Fibroblast of lung (primary cell): ENCODE measurements around the gene SYT17.

ENCODE experiments used
- CTCF ChIP-seq, 2 donors: IDR thresholded peaks in 1 of 2; conservative IDR thresholded peaks in 1 of 2; 1 replicate in 1 of 2; 2 replicates in 1 of 2; pipeline ENCODE4 v1.5.1; 2011 to 2012; ENCODE audit warnings: low read length in 2 of 2, control low read depth in 1 of 2, inconsistent platforms in 1 of 2, low read depth in 1 of 2, mild to moderate bottlenecking in 1 of 2
- EZH2 ChIP-seq: IDR thresholded peaks from 2 replicates; pipeline ENCODE4 v1.5.1; 2012; ENCODE audit warnings: low read length, control low read depth, mild to moderate bottlenecking; ENCODE audit errors: missing control alignments

- no peak for TF ChIP-seq CTCF (conservative IDR thresholded peaks at IDR 0.05 in 1 of 2, IDR thresholded peaks at IDR 0.05 in 1 of 2; ENCODE audit: low read depth in 1 of 2, low read length in 2 of 2)
- no peak for TF ChIP-seq EZH2
Observed at GRCh38 chr16:19291475-19291874, 123.4 kb downstream of the SYT17 start.
